Astrocyte (in vitro differentiated cells and primary cell): ENCODE results near the gene COA1. TPM values are rescaled to one million over a fixed set of nuclear protein-coding genes. Genes with fewer than 3 reads are reported as not detected.

Source experiments
- DNase-seq: peaks from one replicate; pipeline ENCODE4 v3.0.0-alpha.2; 2010; ENCODE audit warnings: low read depth
- FAIRE-seq: peaks from 2 replicates; lab custom pipeline; 2011; peaks lifted over from hg19 to GRCh38; lab: Jason Lieb, UNC
- H2AFZ ChIP-seq: 2 replicates; pipeline ENCODE4 v1.6.0; 2012; ENCODE audit warnings: low read depth, low read length, inconsistent platforms
- H3K27ac ChIP-seq: 2 replicates; pipeline ENCODE4 v1.5.1; 2011; ENCODE audit warnings: low read depth, low read length, inconsistent platforms
- H3K27me3 ChIP-seq: 2 replicates; pipeline ENCODE4 v1.6.0; 2011; ENCODE audit warnings: low read length, inconsistent platforms; ENCODE audit not compliant: insufficient read depth
- H3K36me3 ChIP-seq: 2 replicates; pipeline ENCODE4 v1.5.1; 2011; ENCODE audit warnings: low read length, inconsistent platforms; ENCODE audit not compliant: insufficient read depth
- H3K4me1 ChIP-seq: 2 replicates; pipeline ENCODE4 v1.5.1; 2011; ENCODE audit warnings: low read length, inconsistent platforms; ENCODE audit not compliant: insufficient read depth
- H3K4me2 ChIP-seq: 2 replicates; pipeline ENCODE4 v1.6.0; 2012; ENCODE audit warnings: low read length, inconsistent platforms
- H3K4me3 ChIP-seq: 2 replicates; pipeline ENCODE4 v1.5.1; 2011; ENCODE audit warnings: low read depth, mild to moderate bottlenecking, low read length, inconsistent platforms; ENCODE audit not compliant: insufficient read depth
- H3K79me2 ChIP-seq: 2 replicates; pipeline ENCODE4 v1.6.0; 2012; ENCODE audit warnings: mild to moderate bottlenecking, low read length, inconsistent platforms; ENCODE audit not compliant: insufficient read depth
- H3K9ac ChIP-seq: 2 replicates; pipeline ENCODE4 v1.6.0; 2012; ENCODE audit warnings: mild to moderate bottlenecking, low read length, inconsistent platforms
- H3K9me3 ChIP-seq: 2 replicates; pipeline ENCODE4 v1.5.1; 2012; ENCODE audit warnings: low read depth, mild to moderate bottlenecking, low read length, inconsistent platforms; ENCODE audit not compliant: insufficient read depth
- H4K20me1 ChIP-seq: 2 replicates; pipeline ENCODE4 v1.6.0; 2012; ENCODE audit warnings: low read length, inconsistent platforms; ENCODE audit not compliant: insufficient read depth
- H3K27ac Mint-ChIP-seq: one replicate; pipeline ENCODE4 v1.8.0; 2021; ENCODE audit warnings: mild to moderate bottlenecking, mixed read lengths; ENCODE audit not compliant: unreplicated experiment
- H3K27me3 Mint-ChIP-seq: one replicate; pipeline ENCODE4 v1.8.0; 2021; ENCODE audit warnings: low read depth, mixed read lengths; ENCODE audit not compliant: unreplicated experiment
- H3K36me3 Mint-ChIP-seq: one replicate; pipeline ENCODE4 v1.8.0; 2021; ENCODE audit warnings: low read depth, mixed read lengths; ENCODE audit not compliant: unreplicated experiment
- H3K4me1 Mint-ChIP-seq: one replicate; pipeline ENCODE4 v1.8.0; 2021; ENCODE audit warnings: low read depth, mixed read lengths; ENCODE audit not compliant: unreplicated experiment
- H3K4me3 Mint-ChIP-seq: one replicate; pipeline ENCODE4 v1.8.0; 2021; ENCODE audit warnings: mild to moderate bottlenecking, moderate library complexity, mixed read lengths; ENCODE audit not compliant: unreplicated experiment
- H3K9me3 Mint-ChIP-seq: one replicate; pipeline ENCODE4 v1.8.0; 2021; ENCODE audit warnings: mild to moderate bottlenecking, mixed read lengths; ENCODE audit not compliant: unreplicated experiment
- EZH2 ChIP-seq: IDR thresholded peaks from 2 replicates; pipeline ENCODE4 v1.6.1; 2012; ENCODE audit warnings: mild to moderate bottlenecking, low read length, inconsistent platforms; ENCODE audit not compliant: insufficient read depth
- total RNA-seq: library from RNA; stranded (reverse); gene quantifications from 2 replicates; pipeline ENCODE4 v1.2.1, GENCODE V29; 2021
- TF ChIP-seq, protein P1 (sequence below): IDR thresholded peaks from 2 replicates; pipeline ENCODE4 v1.5.1; 2011; ENCODE audit warnings: low read depth, mild to moderate bottlenecking, inconsistent platforms, low read length, moderate library complexity; ENCODE audit not compliant: insufficient read depth

COA1 gene
- total RNA-seq, 1 donor from 2014 or later, result 47.0 TPM

DNA sequence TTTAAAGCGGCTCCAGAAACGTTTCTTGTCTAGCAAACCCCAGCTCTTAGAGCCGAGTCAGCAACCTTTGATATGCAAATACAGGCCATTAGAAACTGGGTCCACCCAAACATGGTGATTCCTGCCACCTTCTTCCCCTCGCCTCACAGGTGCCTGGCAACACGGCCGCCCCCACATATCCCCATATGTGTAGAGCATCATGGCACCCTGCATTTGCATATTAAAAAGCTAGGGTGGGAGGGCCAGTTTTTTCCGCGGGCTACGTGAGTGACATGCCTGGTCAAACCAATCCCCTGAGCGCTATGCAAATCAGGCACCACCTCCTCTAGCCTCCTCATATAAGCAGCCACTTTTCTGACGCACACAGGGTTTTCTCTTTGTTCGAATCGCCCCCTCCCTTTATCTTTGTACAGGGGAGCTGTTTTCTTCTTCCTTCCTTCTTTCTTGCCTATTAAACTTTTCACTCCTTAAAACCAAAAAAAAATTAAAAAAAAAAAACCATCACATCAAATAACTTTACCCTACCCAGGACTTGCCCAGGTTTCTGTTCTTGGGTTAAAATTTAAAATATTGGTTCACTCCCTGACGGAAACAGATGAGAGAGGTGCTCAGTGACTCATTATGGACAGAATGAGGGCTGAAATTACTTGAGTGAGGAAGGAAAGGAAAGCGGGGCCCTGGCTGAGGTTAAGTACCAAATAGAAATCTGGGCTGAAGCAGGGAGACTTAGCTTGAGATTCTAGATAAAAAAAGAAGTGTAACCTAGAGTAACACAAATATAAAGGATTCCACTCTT is 59.8 kb downstream of the COA1 start:
- H3K27me3 Mint-ChIP-seq, result no peaks in the 10 kb centered on the region
- Histone ChIP-seq H4K20me1 (no peaks in the 10 kb centered on the region), H3K27ac (peak overlapping the region; percentile 68), H3K79me2 (peaks cover 89% of the 10 kb centered on the region), H3K9ac (peak overlapping the region; percentile 62), H3K4me2 (peak overlapping the region; percentile 54), H3K4me3 (no peak overlapping the region), H3K9me3 (no peaks in the 10 kb centered on the region), H2AFZ (no peak overlapping the region), H3K4me1 (peaks cover 19% of the 10 kb centered on the region), H3K27me3 (no peaks in the 10 kb centered on the region), H3K36me3 (no peaks in the 10 kb centered on the region)
- no peak overlapping the region for H3K4me3 Mint-ChIP-seq
- peaks cover 13% of the 10 kb centered on the region for H3K4me1 Mint-ChIP-seq
- FAIRE-seq (no peak), DNase-seq (peak; percentile 70)
- peak overlapping the region; percentile 11 for H3K27ac Mint-ChIP-seq
- peaks cover 2% of the 10 kb centered on the region for H3K36me3 Mint-ChIP-seq
- peaks cover 14% of the 10 kb centered on the region for H3K9me3 Mint-ChIP-seq
- TF ChIP-seq, protein P1, sequence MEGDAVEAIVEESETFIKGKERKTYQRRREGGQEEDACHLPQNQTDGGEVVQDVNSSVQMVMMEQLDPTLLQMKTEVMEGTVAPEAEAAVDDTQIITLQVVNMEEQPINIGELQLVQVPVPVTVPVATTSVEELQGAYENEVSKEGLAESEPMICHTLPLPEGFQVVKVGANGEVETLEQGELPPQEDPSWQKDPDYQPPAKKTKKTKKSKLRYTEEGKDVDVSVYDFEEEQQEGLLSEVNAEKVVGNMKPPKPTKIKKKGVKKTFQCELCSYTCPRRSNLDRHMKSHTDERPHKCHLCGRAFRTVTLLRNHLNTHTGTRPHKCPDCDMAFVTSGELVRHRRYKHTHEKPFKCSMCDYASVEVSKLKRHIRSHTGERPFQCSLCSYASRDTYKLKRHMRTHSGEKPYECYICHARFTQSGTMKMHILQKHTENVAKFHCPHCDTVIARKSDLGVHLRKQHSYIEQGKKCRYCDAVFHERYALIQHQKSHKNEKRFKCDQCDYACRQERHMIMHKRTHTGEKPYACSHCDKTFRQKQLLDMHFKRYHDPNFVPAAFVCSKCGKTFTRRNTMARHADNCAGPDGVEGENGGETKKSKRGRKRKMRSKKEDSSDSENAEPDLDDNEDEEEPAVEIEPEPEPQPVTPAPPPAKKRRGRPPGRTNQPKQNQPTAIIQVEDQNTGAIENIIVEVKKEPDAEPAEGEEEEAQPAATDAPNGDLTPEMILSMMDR, result no peak
- no peak for TF ChIP-seq EZH2

DNA sequence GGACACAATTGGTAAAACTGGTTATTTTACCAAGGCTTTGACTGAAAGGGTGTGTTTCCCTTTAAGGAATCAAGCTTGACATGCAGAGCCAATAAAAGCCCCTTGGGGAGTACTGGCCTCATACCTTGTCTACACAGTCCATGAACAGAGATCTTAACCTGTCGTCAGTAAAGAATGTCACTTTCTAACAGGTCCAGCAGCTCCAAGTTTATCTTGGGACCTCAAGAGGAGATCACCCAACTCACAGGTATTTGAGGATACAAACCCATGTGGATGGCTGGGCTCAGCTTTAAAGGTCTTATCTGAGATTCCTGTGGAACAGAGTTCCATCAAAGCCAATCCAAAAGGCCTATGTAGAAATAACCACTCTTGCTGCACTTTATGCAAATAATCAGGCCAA is 61.3 kb downstream of the COA1 start:
- Histone ChIP-seq H3K27ac (no peak overlapping the region), H3K4me3 (no peak overlapping the region), H3K27me3 (no peaks in the 10 kb centered on the region), H3K4me1 (peaks cover 11% of the 10 kb centered on the region), H2AFZ (no peak overlapping the region), H3K36me3 (no peaks in the 10 kb centered on the region), H3K9ac (no peak overlapping the region), H3K79me2 (peaks cover 86% of the 10 kb centered on the region), H3K9me3 (no peaks in the 10 kb centered on the region), H4K20me1 (no peaks in the 10 kb centered on the region), H3K4me2 (no peak overlapping the region)
- Mint-ChIP-seq H3K36me3 (peaks cover 2% of the 10 kb centered on the region), H3K9me3 (peaks cover 14% of the 10 kb centered on the region), H3K27ac (no peak overlapping the region), H3K27me3 (no peaks in the 10 kb centered on the region), H3K4me1 (peaks cover 8% of the 10 kb centered on the region), H3K4me3 (no peak overlapping the region)
- TF ChIP-seq, protein P1, result no peak
- no peak for TF ChIP-seq EZH2
- FAIRE-seq (no peak), DNase-seq (no peak)

DNA sequence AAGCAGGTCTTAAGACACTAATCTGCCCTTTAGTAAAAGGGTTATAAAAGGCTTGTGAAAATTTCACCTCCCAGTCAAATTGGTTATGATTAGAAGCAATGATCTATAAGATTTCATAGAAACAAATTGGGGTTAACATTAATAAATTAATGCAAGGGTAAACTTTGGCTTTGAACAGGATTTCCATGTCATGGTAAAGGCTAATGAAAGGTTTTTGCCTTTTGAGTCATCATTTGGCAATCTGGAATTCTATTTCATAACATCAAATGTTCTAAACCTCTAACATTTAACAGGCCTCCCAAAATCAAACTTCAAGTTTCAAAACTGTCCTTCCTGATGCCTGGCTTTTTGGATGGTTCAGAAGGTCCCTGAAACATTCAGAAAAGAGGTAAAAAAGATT is 62.4 kb downstream of the COA1 start:
- FAIRE-seq, result peak; percentile 34

More for the DNA sequence above, 62.4 kb downstream of the COA1 start:
- no peak overlapping the region for H3K4me3 ChIP-seq
- TF ChIP-seq EZH2, result no peak
- TF ChIP-seq, protein P1, result no peak
- H4K20me1 ChIP-seq, result no peaks in the 10 kb centered on the region
- H3K4me1 ChIP-seq, result peaks cover 11% of the 10 kb centered on the region
- no peak overlapping the region for H3K9ac ChIP-seq
- H3K36me3 ChIP-seq, result no peaks in the 10 kb centered on the region
- no peaks in the 10 kb centered on the region for H3K9me3 ChIP-seq
- Mint-ChIP-seq H3K9me3 (peaks cover 8% of the 10 kb centered on the region), H3K27ac (no peak overlapping the region), H3K4me3 (no peak overlapping the region), H3K27me3 (no peaks in the 10 kb centered on the region), H3K4me1 (peaks cover 8% of the 10 kb centered on the region), H3K36me3 (peaks cover 2% of the 10 kb centered on the region)
- peaks cover 82% of the 10 kb centered on the region for H3K79me2 ChIP-seq
- H2AFZ ChIP-seq, result no peak overlapping the region
- no peak overlapping the region for H3K27ac ChIP-seq
- H3K27me3 ChIP-seq, result no peaks in the 10 kb centered on the region
- no peak overlapping the region for H3K4me2 ChIP-seq
- peak; percentile 40 for DNase-seq
